Gastroesophageal sphincter (tissue), 3 donors: ENCODE data around the gene AK5.

Source experiments
- POLR2A ChIP-seq, 2 donors: fragments of 450-650 bp; IDR thresholded peaks; one replicate each; pipeline ENCODE4 v1.6.1; 2017; ENCODE audit warnings: antibody characterized with exemption in 2 of 2, mild to moderate bottlenecking in 2 of 2, moderate library complexity in 1 of 2
- POLR2AphosphoS5 ChIP-seq: sonication (generic); formaldehyde crosslinking; IDR thresholded peaks from one replicate; pipeline ENCODE4 v1.6.1; 2017; ENCODE audit warnings: antibody characterized with exemption
- TF ChIP-seq, protein P1 (sequence below), 4 experiments: fragments of 200-600 bp in 2 of 4; fragments of 450-650 bp in 2 of 4; sonication (generic) in 1 of 4; IDR thresholded peaks; one replicate each; pipeline ENCODE4 v1.5.1; 2017 to 2019; ENCODE audit warnings: antibody characterized with exemption in 4 of 4, mild to moderate bottlenecking in 2 of 4, moderate library complexity in 2 of 4

DNA sequence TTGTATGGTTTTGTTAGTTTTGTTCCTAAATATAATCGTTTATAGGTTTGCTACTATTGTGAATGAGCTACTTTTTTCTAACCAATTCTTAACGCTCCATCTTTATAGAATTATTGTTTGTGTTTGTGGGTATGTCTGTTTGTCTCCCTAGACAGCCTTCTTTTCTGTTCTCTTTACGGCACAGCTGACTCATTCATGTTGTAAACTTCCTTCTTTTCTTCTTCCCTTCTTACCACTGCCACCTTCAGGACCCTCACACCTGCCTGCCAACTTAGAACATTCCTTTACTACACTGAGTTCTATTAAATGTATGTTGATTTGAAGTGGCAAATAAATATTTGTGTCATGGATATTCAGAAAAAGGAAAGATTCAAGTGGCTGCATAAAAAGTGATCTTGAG is 29.1 kb downstream of the AK5 start:
- TF ChIP-seq, protein P1, sequence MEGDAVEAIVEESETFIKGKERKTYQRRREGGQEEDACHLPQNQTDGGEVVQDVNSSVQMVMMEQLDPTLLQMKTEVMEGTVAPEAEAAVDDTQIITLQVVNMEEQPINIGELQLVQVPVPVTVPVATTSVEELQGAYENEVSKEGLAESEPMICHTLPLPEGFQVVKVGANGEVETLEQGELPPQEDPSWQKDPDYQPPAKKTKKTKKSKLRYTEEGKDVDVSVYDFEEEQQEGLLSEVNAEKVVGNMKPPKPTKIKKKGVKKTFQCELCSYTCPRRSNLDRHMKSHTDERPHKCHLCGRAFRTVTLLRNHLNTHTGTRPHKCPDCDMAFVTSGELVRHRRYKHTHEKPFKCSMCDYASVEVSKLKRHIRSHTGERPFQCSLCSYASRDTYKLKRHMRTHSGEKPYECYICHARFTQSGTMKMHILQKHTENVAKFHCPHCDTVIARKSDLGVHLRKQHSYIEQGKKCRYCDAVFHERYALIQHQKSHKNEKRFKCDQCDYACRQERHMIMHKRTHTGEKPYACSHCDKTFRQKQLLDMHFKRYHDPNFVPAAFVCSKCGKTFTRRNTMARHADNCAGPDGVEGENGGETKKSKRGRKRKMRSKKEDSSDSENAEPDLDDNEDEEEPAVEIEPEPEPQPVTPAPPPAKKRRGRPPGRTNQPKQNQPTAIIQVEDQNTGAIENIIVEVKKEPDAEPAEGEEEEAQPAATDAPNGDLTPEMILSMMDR (IDR thresholded peaks at IDR 0.05): no peak
- TF ChIP-seq POLR2A (IDR thresholded peaks at IDR 0.05): no peak
- no peak for TF ChIP-seq POLR2AphosphoS5
